Measurements from ENCODE around the gene EIF4G3. TPM values are rescaled to one million over a fixed set of nuclear protein-coding genes. Genes with fewer than 3 reads are reported as not detected.

The EIF4G3 gene
- total and polyA plus RNA-seq, 2 of the 8 experiments (the other 6 are each of a cell fraction or from before 2014, with no cell fraction given): 47.5 to 66.6 TPM

DNA sequence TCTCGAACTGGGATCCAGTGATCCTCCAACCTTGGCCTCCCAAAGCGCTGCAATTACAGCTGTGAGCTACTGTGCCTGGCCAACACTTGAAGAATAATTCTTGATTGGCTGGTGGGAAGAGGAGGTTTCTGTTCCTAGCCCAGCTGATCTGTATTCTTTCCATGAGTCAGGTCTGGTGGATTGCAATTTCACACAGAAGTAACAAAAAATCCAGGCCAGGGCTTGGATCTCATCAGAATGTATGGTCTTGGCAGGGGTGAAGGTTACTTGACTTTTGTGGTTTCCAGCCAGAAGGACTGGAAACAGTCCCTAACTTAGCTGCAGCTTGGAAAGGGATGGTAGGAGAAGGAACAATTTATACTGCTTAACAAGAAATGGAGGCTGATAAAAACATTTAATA is 384.5 kb downstream of the EIF4G3 start (continued):
- TF ChIP-seq, protein P1, sequence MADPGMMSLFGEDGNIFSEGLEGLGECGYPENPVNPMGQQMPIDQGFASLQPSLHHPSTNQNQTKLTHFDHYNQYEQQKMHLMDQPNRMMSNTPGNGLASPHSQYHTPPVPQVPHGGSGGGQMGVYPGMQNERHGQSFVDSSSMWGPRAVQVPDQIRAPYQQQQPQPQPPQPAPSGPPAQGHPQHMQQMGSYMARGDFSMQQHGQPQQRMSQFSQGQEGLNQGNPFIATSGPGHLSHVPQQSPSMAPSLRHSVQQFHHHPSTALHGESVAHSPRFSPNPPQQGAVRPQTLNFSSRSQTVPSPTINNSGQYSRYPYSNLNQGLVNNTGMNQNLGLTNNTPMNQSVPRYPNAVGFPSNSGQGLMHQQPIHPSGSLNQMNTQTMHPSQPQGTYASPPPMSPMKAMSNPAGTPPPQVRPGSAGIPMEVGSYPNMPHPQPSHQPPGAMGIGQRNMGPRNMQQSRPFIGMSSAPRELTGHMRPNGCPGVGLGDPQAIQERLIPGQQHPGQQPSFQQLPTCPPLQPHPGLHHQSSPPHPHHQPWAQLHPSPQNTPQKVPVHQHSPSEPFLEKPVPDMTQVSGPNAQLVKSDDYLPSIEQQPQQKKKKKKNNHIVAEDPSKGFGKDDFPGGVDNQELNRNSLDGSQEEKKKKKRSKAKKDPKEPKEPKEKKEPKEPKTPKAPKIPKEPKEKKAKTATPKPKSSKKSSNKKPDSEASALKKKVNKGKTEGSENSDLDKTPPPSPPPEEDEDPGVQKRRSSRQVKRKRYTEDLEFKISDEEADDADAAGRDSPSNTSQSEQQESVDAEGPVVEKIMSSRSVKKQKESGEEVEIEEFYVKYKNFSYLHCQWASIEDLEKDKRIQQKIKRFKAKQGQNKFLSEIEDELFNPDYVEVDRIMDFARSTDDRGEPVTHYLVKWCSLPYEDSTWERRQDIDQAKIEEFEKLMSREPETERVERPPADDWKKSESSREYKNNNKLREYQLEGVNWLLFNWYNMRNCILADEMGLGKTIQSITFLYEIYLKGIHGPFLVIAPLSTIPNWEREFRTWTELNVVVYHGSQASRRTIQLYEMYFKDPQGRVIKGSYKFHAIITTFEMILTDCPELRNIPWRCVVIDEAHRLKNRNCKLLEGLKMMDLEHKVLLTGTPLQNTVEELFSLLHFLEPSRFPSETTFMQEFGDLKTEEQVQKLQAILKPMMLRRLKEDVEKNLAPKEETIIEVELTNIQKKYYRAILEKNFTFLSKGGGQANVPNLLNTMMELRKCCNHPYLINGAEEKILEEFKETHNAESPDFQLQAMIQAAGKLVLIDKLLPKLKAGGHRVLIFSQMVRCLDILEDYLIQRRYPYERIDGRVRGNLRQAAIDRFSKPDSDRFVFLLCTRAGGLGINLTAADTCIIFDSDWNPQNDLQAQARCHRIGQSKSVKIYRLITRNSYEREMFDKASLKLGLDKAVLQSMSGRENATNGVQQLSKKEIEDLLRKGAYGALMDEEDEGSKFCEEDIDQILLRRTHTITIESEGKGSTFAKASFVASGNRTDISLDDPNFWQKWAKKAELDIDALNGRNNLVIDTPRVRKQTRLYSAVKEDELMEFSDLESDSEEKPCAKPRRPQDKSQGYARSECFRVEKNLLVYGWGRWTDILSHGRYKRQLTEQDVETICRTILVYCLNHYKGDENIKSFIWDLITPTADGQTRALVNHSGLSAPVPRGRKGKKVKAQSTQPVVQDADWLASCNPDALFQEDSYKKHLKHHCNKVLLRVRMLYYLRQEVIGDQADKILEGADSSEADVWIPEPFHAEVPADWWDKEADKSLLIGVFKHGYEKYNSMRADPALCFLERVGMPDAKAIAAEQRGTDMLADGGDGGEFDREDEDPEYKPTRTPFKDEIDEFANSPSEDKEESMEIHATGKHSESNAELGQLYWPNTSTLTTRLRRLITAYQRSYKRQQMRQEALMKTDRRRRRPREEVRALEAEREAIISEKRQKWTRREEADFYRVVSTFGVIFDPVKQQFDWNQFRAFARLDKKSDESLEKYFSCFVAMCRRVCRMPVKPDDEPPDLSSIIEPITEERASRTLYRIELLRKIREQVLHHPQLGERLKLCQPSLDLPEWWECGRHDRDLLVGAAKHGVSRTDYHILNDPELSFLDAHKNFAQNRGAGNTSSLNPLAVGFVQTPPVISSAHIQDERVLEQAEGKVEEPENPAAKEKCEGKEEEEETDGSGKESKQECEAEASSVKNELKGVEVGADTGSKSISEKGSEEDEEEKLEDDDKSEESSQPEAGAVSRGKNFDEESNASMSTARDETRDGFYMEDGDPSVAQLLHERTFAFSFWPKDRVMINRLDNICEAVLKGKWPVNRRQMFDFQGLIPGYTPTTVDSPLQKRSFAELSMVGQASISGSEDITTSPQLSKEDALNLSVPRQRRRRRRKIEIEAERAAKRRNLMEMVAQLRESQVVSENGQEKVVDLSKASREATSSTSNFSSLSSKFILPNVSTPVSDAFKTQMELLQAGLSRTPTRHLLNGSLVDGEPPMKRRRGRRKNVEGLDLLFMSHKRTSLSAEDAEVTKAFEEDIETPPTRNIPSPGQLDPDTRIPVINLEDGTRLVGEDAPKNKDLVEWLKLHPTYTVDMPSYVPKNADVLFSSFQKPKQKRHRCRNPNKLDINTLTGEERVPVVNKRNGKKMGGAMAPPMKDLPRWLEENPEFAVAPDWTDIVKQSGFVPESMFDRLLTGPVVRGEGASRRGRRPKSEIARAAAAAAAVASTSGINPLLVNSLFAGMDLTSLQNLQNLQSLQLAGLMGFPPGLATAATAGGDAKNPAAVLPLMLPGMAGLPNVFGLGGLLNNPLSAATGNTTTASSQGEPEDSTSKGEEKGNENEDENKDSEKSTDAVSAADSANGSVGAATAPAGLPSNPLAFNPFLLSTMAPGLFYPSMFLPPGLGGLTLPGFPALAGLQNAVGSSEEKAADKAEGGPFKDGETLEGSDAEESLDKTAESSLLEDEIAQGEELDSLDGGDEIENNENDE (IDR thresholded peaks at IDR 0.05; ENCODE audit: insufficient replicate concordance, low read length): no peak
- TF ChIP-seq BRCA1 (IDR thresholded peaks at IDR 0.05; ENCODE audit: low read depth, low read length) (no peak), GTF2F1 (IDR thresholded peaks at IDR 0.05; ENCODE audit: borderline replicate concordance, low read depth, low read length) (no peak), SIN3A (conservative IDR thresholded peaks at IDR 0.05 in 1 of 2, IDR thresholded peaks at IDR 0.05 in 1 of 2; ENCODE audit: low read depth in 1 of 2, low read length in 2 of 2) (no peak), ASH2L (IDR thresholded peaks at IDR 0.05; ENCODE audit: low read length) (no peak), GABPA (IDR thresholded peaks at IDR 0.05; ENCODE audit: borderline replicate concordance, insufficient read depth, low read length) (no peak), RBBP5 (IDR thresholded peaks at IDR 0.05; ENCODE audit: borderline replicate concordance, low read depth, low read length) (no peak)
- TF ChIP-seq, protein P2, sequence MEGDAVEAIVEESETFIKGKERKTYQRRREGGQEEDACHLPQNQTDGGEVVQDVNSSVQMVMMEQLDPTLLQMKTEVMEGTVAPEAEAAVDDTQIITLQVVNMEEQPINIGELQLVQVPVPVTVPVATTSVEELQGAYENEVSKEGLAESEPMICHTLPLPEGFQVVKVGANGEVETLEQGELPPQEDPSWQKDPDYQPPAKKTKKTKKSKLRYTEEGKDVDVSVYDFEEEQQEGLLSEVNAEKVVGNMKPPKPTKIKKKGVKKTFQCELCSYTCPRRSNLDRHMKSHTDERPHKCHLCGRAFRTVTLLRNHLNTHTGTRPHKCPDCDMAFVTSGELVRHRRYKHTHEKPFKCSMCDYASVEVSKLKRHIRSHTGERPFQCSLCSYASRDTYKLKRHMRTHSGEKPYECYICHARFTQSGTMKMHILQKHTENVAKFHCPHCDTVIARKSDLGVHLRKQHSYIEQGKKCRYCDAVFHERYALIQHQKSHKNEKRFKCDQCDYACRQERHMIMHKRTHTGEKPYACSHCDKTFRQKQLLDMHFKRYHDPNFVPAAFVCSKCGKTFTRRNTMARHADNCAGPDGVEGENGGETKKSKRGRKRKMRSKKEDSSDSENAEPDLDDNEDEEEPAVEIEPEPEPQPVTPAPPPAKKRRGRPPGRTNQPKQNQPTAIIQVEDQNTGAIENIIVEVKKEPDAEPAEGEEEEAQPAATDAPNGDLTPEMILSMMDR (IDR thresholded peaks at IDR 0.05; ENCODE audit: control extremely low read depth in 1 of 3, insufficient read depth in 1 of 3, low read depth in 1 of 3, low read length in 3 of 3): no peak
